Measurements from ENCODE around the gene EDRF1.

EDRF1 gene

GRCh38 chr10:125683063-125683462 lies 36.4 kb upstream of the EDRF1 start, which contains the start of gene TEX36:
Gene TEX36 (minus strand): TSS chr10:125683163. CDS start chr10:125682989, 174 bp downstream.
- Histone ChIP-seq H3K4me1 (ENCODE audit: control insufficient read depth, insufficient read depth, low read length) (no peaks in the 10 kb centered on the region), H3K4me3 (ENCODE audit: low read depth, low read length) (no peak within 1 kb of the TSS), H3K9me3 (ENCODE audit: control insufficient read depth, insufficient read depth, low read depth, low read length) (no peaks in the 10 kb centered on the region), H3K27ac (ENCODE audit: extremely low read depth, low read depth, low read length) (no peak within 1 kb of the TSS), H3K36me3 (ENCODE audit: control insufficient read depth in 2 of 2, insufficient read depth in 1 of 2, low read length in 2 of 2) (no peaks in the 10 kb centered on the region)
- POLR2A ChIA-PET = interaction anchor here (0.7 kb wide), 1 partner anchor 8 kb away, joined by 3 read pairs; no protein-coding TSS in a partner anchor
- TF ChIP-seq ZNF837 (tag by site-specific recombination; IDR thresholded peaks at IDR 0.05) (no peak), REPIN1 (tag by site-specific recombination; IDR thresholded peaks at IDR 0.05; ENCODE audit: low read depth) (no peak)
- CTCF ChIA-PET = interaction anchor here (0.6 kb wide), 1 partner anchor 614 kb away, joined by 3 read pairs; no protein-coding TSS in a partner anchor

GRCh38 chr10:125683821-125684220 lies 35.7 kb upstream of the EDRF1 start:
- H3K27ac ChIP-seq (ENCODE audit: extremely low read depth, low read depth, low read length) = no peak overlapping the region
- CTCF ChIA-PET = no interaction called here
- no peak overlapping the region for H3K4me3 ChIP-seq (ENCODE audit: low read depth, low read length)
- H3K9me3 ChIP-seq (ENCODE audit: control insufficient read depth, insufficient read depth, low read depth, low read length) = no peaks in the 10 kb centered on the region
- H3K36me3 ChIP-seq (ENCODE audit: control insufficient read depth in 2 of 2, insufficient read depth in 1 of 2, low read length in 2 of 2) = no peaks in the 10 kb centered on the region
- no peak for TF ChIP-seq ZNF660 (tag by site-specific recombination; IDR thresholded peaks at IDR 0.05)
- POLR2A ChIA-PET = no interaction called here
- H3K4me1 ChIP-seq (ENCODE audit: control insufficient read depth, insufficient read depth, low read length) = no peaks in the 10 kb centered on the region

GRCh38 chr10:125684581-125684980 lies 34.9 kb upstream of the EDRF1 start:
- no peak overlapping the region for H3K4me3 ChIP-seq (ENCODE audit: low read depth, low read length)
- no peaks in the 10 kb centered on the region for H3K36me3 ChIP-seq (ENCODE audit: control insufficient read depth in 2 of 2, insufficient read depth in 1 of 2, low read length in 2 of 2)
- no peak for TF ChIP-seq ZNF211 (tag by site-specific recombination; IDR thresholded peaks at IDR 0.05; ENCODE audit: low read depth)
- no peak for TF ChIP-seq PRDM1 (tag by site-specific recombination; IDR thresholded peaks at IDR 0.05)
- no peak for TF ChIP-seq ZBTB21 (tag by site-specific recombination; IDR thresholded peaks at IDR 0.05)
- TF ChIP-seq ZBTB11 (tag by site-specific recombination; conservative IDR thresholded peaks at IDR 0.05; ENCODE audit: low read depth) = no peak
- TF ChIP-seq HOXA7 (CRISPR knock-in tag; IDR thresholded peaks at IDR 0.05; ENCODE audit: borderline replicate concordance) = no peak
- TF ChIP-seq ZBTB48 (tag by site-specific recombination; IDR thresholded peaks at IDR 0.05) = no peak
- TF ChIP-seq ZNF214 (tag by site-specific recombination; IDR thresholded peaks at IDR 0.05; ENCODE audit: borderline replicate concordance) = no peak
- no peak for TF ChIP-seq ZBTB26 (tag by site-specific recombination; optimal IDR thresholded peaks at IDR 0.05)
- no peak for TF ChIP-seq KLF7 (tag by site-specific recombination; IDR thresholded peaks at IDR 0.05; ENCODE audit: borderline replicate concordance)
- no peak for TF ChIP-seq ZNF10 (tag by site-specific recombination; IDR thresholded peaks at IDR 0.05)
- no peak for TF ChIP-seq ZNF670 (tag by site-specific recombination; IDR thresholded peaks at IDR 0.05; ENCODE audit: low read depth)
- TF ChIP-seq ZNF645 (tag by site-specific recombination; IDR thresholded peaks at IDR 0.05) = no peak
- no peak for TF ChIP-seq AEBP2 (tag by site-specific recombination; IDR thresholded peaks at IDR 0.05; ENCODE audit: borderline replicate concordance)
- no peak for TF ChIP-seq ZNF692 (tag by site-specific recombination; IDR thresholded peaks at IDR 0.05)
- no peak for TF ChIP-seq ZNF175 (tag by site-specific recombination; IDR thresholded peaks at IDR 0.05)
- no peak for TF ChIP-seq ZNF624 (tag by site-specific recombination; IDR thresholded peaks at IDR 0.05)
- no peak for TF ChIP-seq ZXDB (tag by site-specific recombination; IDR thresholded peaks at IDR 0.05)
- ChIA-PET CTCF (no interaction called here), POLR2A (no interaction called here)
- no peaks in the 10 kb centered on the region for H3K9me3 ChIP-seq (ENCODE audit: control insufficient read depth, insufficient read depth, low read depth, low read length)
- peaks cover under 1% of the 10 kb centered on the region; the same call in 1 of the 2 replicates for H3K4me1 ChIP-seq (ENCODE audit: control insufficient read depth, insufficient read depth, low read length)
- H3K27ac ChIP-seq (ENCODE audit: extremely low read depth, low read depth, low read length) = no peak overlapping the region

Measured in HEK293 (cell line).